Neural progenitor cell (in vitro differentiated cells): ENCODE results near the gene ALKBH4. TPM values are rescaled to one million over a fixed set of nuclear protein-coding genes. Genes with fewer than 3 reads are reported as not detected.
"Not testable (repeated sequence)": the region's sequence is repeated elsewhere in the genome, so short reads cannot be mapped to it uniquely, and the experiment has no call there.

ENCODE experiments used
- DNase-seq: peaks from one replicate; pipeline ENCODE4 v3.0.0-alpha.2; 2016; ENCODE audit warnings: low spot score
- H2AFZ ChIP-seq: fragments of 200-600 bp; sonication (generic); replicated peaks from 2 replicates; pipeline ENCODE4 v1.6.1; 2016; ENCODE audit warnings: antibody characterized with exemption
- H3F3A ChIP-seq: fragments of 200-600 bp; sonication (generic); 2 replicates; pipeline ENCODE4 v1.6.1; 2016; ENCODE audit warnings: antibody characterized with exemption, low read depth
- H3K27ac ChIP-seq: fragments of 200-600 bp; sonication (generic); 2 replicates; pipeline ENCODE4 v1.5.1; 2016; ENCODE audit warnings: mild to moderate bottlenecking
- H3K27me3 ChIP-seq: fragments of 200-600 bp; sonication (generic); 2 replicates; pipeline ENCODE4 v1.6.1; 2016; ENCODE audit warnings: mild to moderate bottlenecking, moderate library complexity
- H3K36me3 ChIP-seq: fragments of 200-600 bp; sonication (generic); 2 replicates; pipeline ENCODE4 v1.5.1; 2016
- H3K4me1 ChIP-seq: fragments of 200-600 bp; sonication (generic); 2 replicates; pipeline ENCODE4 v1.6.1; 2016; ENCODE audit warnings: mixed run types
- H3K4me2 ChIP-seq: fragments of 200-600 bp; sonication (generic); 2 replicates; pipeline ENCODE4 v1.6.1; 2016
- H3K4me3 ChIP-seq: fragments of 200-600 bp; sonication (generic); 2 replicates; pipeline ENCODE4 v1.5.1; 2016
- H3K79me2 ChIP-seq: fragments of 200-600 bp; sonication (generic); 2 replicates; pipeline ENCODE4 v1.6.1; 2016; ENCODE audit warnings: low read depth
- H3K9ac ChIP-seq: fragments of 200-600 bp; sonication (generic); 2 replicates; pipeline ENCODE4 v1.6.1; 2016
- H3K9me3 ChIP-seq: fragments of 200-600 bp; sonication (generic); 2 replicates; pipeline ENCODE4 v1.5.1; 2016; ENCODE audit warnings: low read depth
- H4K20me1 ChIP-seq: fragments of 200-600 bp; sonication (generic); 2 replicates; pipeline ENCODE4 v1.6.1; 2016; ENCODE audit warnings: low read depth
- H3K27ac Mint-ChIP-seq: 3 replicates; pipeline ENCODE4 v1.8.0; 2021; ENCODE audit warnings: mixed read lengths
- H3K27me3 Mint-ChIP-seq: 2 replicates; pipeline ENCODE4 v1.8.0; 2022; ENCODE audit warnings: low read depth, mild to moderate bottlenecking, inconsistent platforms, moderate library complexity, mixed read lengths; ENCODE audit not compliant: insufficient read depth
- H3K36me3 Mint-ChIP-seq: 3 replicates; pipeline ENCODE4 v1.8.0; 2021; ENCODE audit warnings: mixed read lengths
- H3K4me1 Mint-ChIP-seq: 3 replicates; pipeline ENCODE4 v1.8.0; 2021; ENCODE audit warnings: mixed read lengths
- H3K4me3 Mint-ChIP-seq: 3 replicates; pipeline ENCODE4 v1.8.0; 2021; ENCODE audit warnings: mild to moderate bottlenecking, moderate library complexity, mixed read lengths
- H3K9me3 Mint-ChIP-seq: 3 replicates; pipeline ENCODE4 v1.8.0; 2020; ENCODE audit warnings: mixed read lengths
- CTCF ChIP-seq: fragments of 200-600 bp; sonication (generic); IDR thresholded peaks from 2 replicates; pipeline ENCODE4 v1.5.1; 2017; ENCODE audit warnings: antibody characterized with exemption, mild to moderate bottlenecking
- EZH2 ChIP-seq: fragments of 200-600 bp; sonication (generic); IDR thresholded peaks from 2 replicates; pipeline ENCODE4 v1.6.1; 2017; ENCODE audit warnings: antibody characterized with exemption, mild to moderate bottlenecking, moderate library complexity
- total RNA-seq: library from RNA; depleted of rRNA; stranded (reverse); fragments of >200 nt; gene quantifications from 2 replicates; pipeline ENCODE4 v1.2.3, GENCODE V29; 2015; ENCODE audit warnings: low replicate concordance

ALKBH4 gene, protein sequence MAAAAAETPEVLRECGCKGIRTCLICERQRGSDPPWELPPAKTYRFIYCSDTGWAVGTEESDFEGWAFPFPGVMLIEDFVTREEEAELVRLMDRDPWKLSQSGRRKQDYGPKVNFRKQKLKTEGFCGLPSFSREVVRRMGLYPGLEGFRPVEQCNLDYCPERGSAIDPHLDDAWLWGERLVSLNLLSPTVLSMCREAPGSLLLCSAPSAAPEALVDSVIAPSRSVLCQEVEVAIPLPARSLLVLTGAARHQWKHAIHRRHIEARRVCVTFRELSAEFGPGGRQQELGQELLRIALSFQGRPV
- 6.5 and 50.7 TPM in 2 replicates for total RNA-seq

GRCh38 chr7:102464577-102465280 lies at the start of gene ALKBH4, which contains the start of gene LRWD1:
Gene ALKBH4 (minus strand): TSS chr7:102464863. CDS start chr7:102464836, 27 bp downstream.
Gene LRWD1 (plus strand): TSS chr7:102464984. CDS start chr7:102465081, 97 bp downstream.
- Mint-ChIP-seq H3K36me3 (peaks cover 4% of the 10 kb centered on the region), H3K9me3 (no peaks in the 10 kb centered on the region), H3K27ac (peak within 1 kb of the TSS; percentile 88), H3K4me1 (peaks cover 17% of the 10 kb centered on the region), H3K27me3 (peaks cover 6% of the 10 kb centered on the region), H3K4me3 (peak within 1 kb of the TSS; percentile 96)
- peak within 1 kb of the TSS; percentile 100 for H2AFZ ChIP-seq
- H4K20me1 ChIP-seq: peaks cover 5% of the 10 kb centered on the region
- H3K9ac ChIP-seq: peak within 1 kb of the TSS; percentile 92
- no peaks in the 10 kb centered on the region for H3K4me1 ChIP-seq
- no peaks in the 10 kb centered on the region for H3K27me3 ChIP-seq
- peak; percentile 96 for DNase-seq
- peak; percentile 33 for TF ChIP-seq CTCF
- no peak for TF ChIP-seq EZH2
- no peak within 1 kb of the TSS for H3K27ac ChIP-seq
- H3K4me2 ChIP-seq: peak within 1 kb of the TSS; percentile 99
- peak within 1 kb of the TSS; percentile 99 for H3K4me3 ChIP-seq
- peaks cover 23% of the 10 kb centered on the region for H3K79me2 ChIP-seq
- H3K36me3 ChIP-seq: no peaks in the 10 kb centered on the region
- H3K9me3 ChIP-seq: no peaks in the 10 kb centered on the region
- no peaks in the 10 kb centered on the region for H3F3A ChIP-seq

GRCh38 chr7:102512642-102513221 lies 48.1 kb upstream of the ALKBH4 start:
- H3K27ac Mint-ChIP-seq, H3K36me3 ChIP-seq, H3K9ac ChIP-seq, H3K27ac ChIP-seq, H3K27me3 ChIP-seq, H3K4me2 ChIP-seq, H4K20me1 ChIP-seq, H3K9me3 ChIP-seq, H2AFZ ChIP-seq, H3K4me3 ChIP-seq, H3K79me2 ChIP-seq, H3K4me3 Mint-ChIP-seq, H3K4me1 ChIP-seq, H3K9me3 Mint-ChIP-seq, H3K4me1 Mint-ChIP-seq, H3K27me3 Mint-ChIP-seq, H3K36me3 Mint-ChIP-seq, H3F3A ChIP-seq: not testable (repeated sequence)
- DNase-seq: peak; percentile 91

- H4K20me1 ChIP-seq, H3K27ac ChIP-seq, H3K9me3 ChIP-seq, DNase-seq, H3K27me3 Mint-ChIP-seq, H3K4me1 ChIP-seq, H3F3A ChIP-seq, H3K79me2 ChIP-seq, H3K9ac ChIP-seq, H3K4me3 Mint-ChIP-seq, H3K36me3 ChIP-seq, H3K4me1 Mint-ChIP-seq, H3K36me3 Mint-ChIP-seq, H3K4me3 ChIP-seq, H3K9me3 Mint-ChIP-seq, H2AFZ ChIP-seq, H3K27me3 ChIP-seq, H3K27ac Mint-ChIP-seq, H3K4me2 ChIP-seq: not testable (repeated sequence)
Measured at GRCh38 chr7:102511860-102512522, 47.3 kb upstream of the ALKBH4 start.

- DNase-seq, H3F3A ChIP-seq, H2AFZ ChIP-seq, H3K27ac Mint-ChIP-seq, H3K27me3 ChIP-seq, H3K4me2 ChIP-seq, H3K4me3 Mint-ChIP-seq, H3K9ac ChIP-seq, H3K27ac ChIP-seq, H3K27me3 Mint-ChIP-seq, H3K9me3 Mint-ChIP-seq, H4K20me1 ChIP-seq, H3K36me3 Mint-ChIP-seq, H3K4me1 ChIP-seq, H3K9me3 ChIP-seq, H3K4me1 Mint-ChIP-seq, H3K4me3 ChIP-seq, H3K79me2 ChIP-seq, H3K36me3 ChIP-seq: not testable (repeated sequence)
Measured at GRCh38 chr7:102510575-102510974, 45.9 kb upstream of the ALKBH4 start.

DNA sequence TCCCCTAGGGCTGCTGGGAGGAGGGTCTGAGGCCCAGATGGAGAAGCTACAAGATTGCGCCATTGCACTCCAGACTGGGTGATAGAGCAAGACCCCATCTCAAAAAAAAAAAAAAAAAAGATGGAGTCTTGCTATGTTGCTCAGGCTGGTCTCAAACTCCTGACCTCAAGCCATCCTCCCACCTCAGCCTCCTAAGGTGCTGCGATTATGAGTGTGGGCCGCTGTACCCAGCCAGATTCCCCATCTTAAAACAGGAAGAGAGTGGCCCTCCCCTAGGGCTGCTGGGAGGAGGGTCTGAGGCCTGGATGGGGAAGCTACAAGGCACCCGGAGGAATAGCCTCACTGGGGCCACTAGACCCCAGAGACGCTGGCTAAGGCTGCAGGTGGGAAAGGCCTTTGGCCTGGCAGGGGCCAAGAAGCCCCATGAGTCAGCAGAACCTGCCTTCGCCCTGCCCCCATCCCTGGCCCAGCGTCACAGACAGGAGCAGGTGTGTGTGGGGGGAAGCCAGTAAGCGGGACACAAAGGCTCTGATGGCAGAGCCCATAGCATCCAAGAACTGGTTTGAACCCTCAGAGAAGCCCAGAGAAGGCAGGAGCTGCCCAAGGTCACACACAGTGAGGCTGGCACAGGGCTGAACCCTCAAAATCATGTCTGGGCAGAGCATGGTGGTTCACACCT lies 42.9 kb upstream of the ALKBH4 start:
- not testable (repeated sequence) for H3K27me3 ChIP-seq, H3K4me3 ChIP-seq, H3K9ac ChIP-seq, H2AFZ ChIP-seq, H3K4me1 ChIP-seq, H3K27me3 Mint-ChIP-seq, H3K27ac Mint-ChIP-seq, H3K4me3 Mint-ChIP-seq, H3K36me3 Mint-ChIP-seq, H3K9me3 ChIP-seq, H3K36me3 ChIP-seq, DNase-seq, H3K4me1 Mint-ChIP-seq, H3K79me2 ChIP-seq, H3K9me3 Mint-ChIP-seq, H3K27ac ChIP-seq, H3K4me2 ChIP-seq, H3F3A ChIP-seq, H4K20me1 ChIP-seq

DNA sequence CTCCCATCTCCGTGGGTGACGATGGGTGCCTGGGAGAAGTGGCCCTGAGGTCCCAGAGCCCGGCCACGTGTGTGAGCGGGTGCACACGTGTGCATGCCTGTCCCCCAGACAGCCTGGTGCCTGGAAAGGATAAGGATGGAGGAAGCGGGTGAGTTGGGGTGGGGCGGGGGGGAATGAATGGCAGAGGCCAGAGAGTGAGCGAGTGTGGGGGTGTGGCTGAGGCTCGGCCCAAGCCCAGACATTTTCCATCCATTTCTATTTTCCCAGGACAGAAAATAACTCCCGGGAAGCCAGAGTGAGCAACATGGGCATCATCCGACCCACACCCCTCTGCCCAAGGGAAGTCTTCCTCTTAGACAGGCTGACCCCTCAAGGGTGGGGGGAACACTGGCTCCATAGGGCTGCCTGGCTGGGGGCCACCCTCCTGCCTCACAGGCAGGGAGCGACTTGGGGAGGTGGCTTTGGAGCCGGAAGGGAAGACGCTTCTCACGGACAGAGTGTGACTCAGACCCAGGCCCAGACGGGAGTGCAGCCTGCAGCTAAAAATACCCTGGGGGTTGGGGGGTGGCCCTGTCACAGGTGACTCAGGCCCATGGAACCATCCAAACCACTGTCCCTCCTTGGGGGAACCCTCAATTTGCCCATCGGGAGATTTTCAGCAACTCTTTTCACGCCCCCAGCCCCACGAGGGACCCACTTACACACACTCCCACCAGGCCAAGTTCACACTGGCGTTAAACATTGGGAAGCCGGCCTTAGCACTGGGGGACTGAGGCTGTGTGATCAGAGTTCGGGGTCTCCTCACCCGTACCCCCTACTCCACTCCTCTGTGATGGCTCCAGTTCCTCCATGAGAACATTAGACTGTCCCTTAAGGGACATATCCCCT lies 40.9 kb upstream of the ALKBH4 start:
- H2AFZ ChIP-seq, H3K9me3 Mint-ChIP-seq, H4K20me1 ChIP-seq, H3K4me3 Mint-ChIP-seq, DNase-seq, H3K4me3 ChIP-seq, H3K9ac ChIP-seq, H3K4me2 ChIP-seq, H3K27ac Mint-ChIP-seq, H3K9me3 ChIP-seq, H3K79me2 ChIP-seq, H3K27me3 ChIP-seq, H3K27ac ChIP-seq, H3K27me3 Mint-ChIP-seq, H3K4me1 Mint-ChIP-seq, H3F3A ChIP-seq, H3K36me3 ChIP-seq, H3K36me3 Mint-ChIP-seq, H3K4me1 ChIP-seq: not testable (repeated sequence)
